T-helper 2 cell treated with Interferon-gamma antibody and Interleukin-4, amounts not matched to agents 100 ng/mL and 5 ng/mL, for 36 hours (primary cell): ENCODE measurements around the gene SLC25A13. TPM values are rescaled to one million over a fixed set of nuclear protein-coding genes. Genes with fewer than 3 reads are reported as not detected.
"Not testable (repeated sequence)": the region's sequence is repeated elsewhere in the genome, so short reads cannot be mapped to it uniquely, and the experiment has no call there.

Experiments
- intact Hi-C: fragments of 100-400 bp; cut with micrococcal nuclease; formaldehyde crosslinking; loops from one replicate; pipeline ENCODE4 v1.15.1; 2023
- total RNA-seq: library from RNA; stranded (reverse); gene quantifications from 2 replicates; pipeline ENCODE4 v1.2.3, GENCODE V29; 2022

Gene SLC25A13
- total RNA-seq, 1 donor from 2014 or later: 15.8 TPM

- intact Hi-C loops: not testable (repeated sequence)
Observed at GRCh38 chr7:96326752-96327151, 4.9 kb upstream of the SLC25A13 start.

GRCh38 chr7:96322847-96323461 lies 1.1 kb upstream of the SLC25A13 start:
- intact Hi-C loops: loop anchor here (5.0 kb wide), 4 partner anchors 364 to 1549 kb away; partner anchors contain the start of genes ASNS, SDHAF3 and SEM1

- intact Hi-C loops: loop anchor here (5.0 kb wide), 4 partner anchors 365 to 1550 kb away; partner anchors contain the start of genes ASNS, SDHAF3 and SEM1
Observed at GRCh38 chr7:96322373-96322695, 436 bp upstream of the SLC25A13 start.

GRCh38 chr7:96321031-96321657 lies 754 bp downstream of the SLC25A13 start:
- intact Hi-C loops: loop anchor here (1.0 to 5.0 kb wide), 6 partner anchors 17 to 1551 kb away; partner anchors contain the start of genes ASNS, SDHAF3 and SEM1

GRCh38 chr7:96320442-96320841 lies 1.5 kb downstream of the SLC25A13 start:
- intact Hi-C loops: loop anchor here (5.0 kb wide), 4 partner anchors 367 to 1552 kb away; partner anchors contain the start of genes ASNS, SDHAF3 and SEM1

- intact Hi-C loops: no loop called here
Observed at GRCh38 chr7:96319439-96319838, 2.5 kb downstream of the SLC25A13 start.

GRCh38 chr7:96316949-96317348 lies 4.9 kb downstream of the SLC25A13 start:
- intact Hi-C loops: no loop called here

- intact Hi-C loops: no loop called here
Observed at GRCh38 chr7:96315125-96315512, 6.8 kb downstream of the SLC25A13 start.

GRCh38 chr7:96314402-96315124 lies 7.3 kb downstream of the SLC25A13 start:
- intact Hi-C loops: no loop called here

- intact Hi-C loops: no loop called here
Observed at GRCh38 chr7:96313940-96314339, 8.0 kb downstream of the SLC25A13 start.

- intact Hi-C loops: no loop called here
Observed at GRCh38 chr7:96312502-96312901, 9.4 kb downstream of the SLC25A13 start.

GRCh38 chr7:96311967-96312366 lies 9.9 kb downstream of the SLC25A13 start:
- intact Hi-C loops: no loop called here

- intact Hi-C loops: no loop called here
Observed at GRCh38 chr7:96310110-96310509, 11.8 kb downstream of the SLC25A13 start.

GRCh38 chr7:96308950-96309263 lies 13.0 kb downstream of the SLC25A13 start:
- intact Hi-C loops: no loop called here

GRCh38 chr7:96308253-96308949 lies 13.5 kb downstream of the SLC25A13 start:
- intact Hi-C loops: no loop called here

- intact Hi-C loops: no loop called here
Observed at GRCh38 chr7:96306385-96307125, 15.3 kb downstream of the SLC25A13 start.

GRCh38 chr7:96305915-96306314 lies 16.0 kb downstream of the SLC25A13 start:
- intact Hi-C loops: no loop called here

GRCh38 chr7:96304573-96304972 lies 17.3 kb downstream of the SLC25A13 start:
- intact Hi-C loops: loop anchor here (1.0 kb wide), 2 partner anchors 17 to 19 kb away; no protein-coding TSS in a partner anchor

- intact Hi-C loops: loop anchor here (1.0 kb wide), 2 partner anchors 17 to 19 kb away; no protein-coding TSS in a partner anchor
Observed at GRCh38 chr7:96303686-96304443, 18.0 kb downstream of the SLC25A13 start.

- intact Hi-C loops: no loop called here
Observed at GRCh38 chr7:96303105-96303685, 18.7 kb downstream of the SLC25A13 start.
